Measurements from ENCODE around the gene MAS1.

MAS1 gene

GRCh38 chr6:159887146-159887545, 3.6 kb upstream of the MAS1 start:
- no peak for DNase-seq (ENCODE audit: low read depth, low spot score)
- in situ Hi-C loops (cut with HindIII; ENCODE audit: low sequenced_read_pairs): no loop called here
- no peak for TF ChIP-seq CTCF (IDR thresholded peaks at IDR 0.05; ENCODE audit: low read depth, low read length)
- no peak overlapping the region for H3K4me3 ChIP-seq (ENCODE audit: low read depth, low read length)

GRCh38 chr6:159887761-159888160, 3.0 kb upstream of the MAS1 start:
- DNase-seq (ENCODE audit: low read depth, low spot score): no peak
- H3K4me3 ChIP-seq (ENCODE audit: low read depth, low read length): no peak overlapping the region
- no peak for TF ChIP-seq CTCF (IDR thresholded peaks at IDR 0.05; ENCODE audit: low read depth, low read length)
- in situ Hi-C loops (cut with HindIII; ENCODE audit: low sequenced_read_pairs): no loop called here

DNA sequence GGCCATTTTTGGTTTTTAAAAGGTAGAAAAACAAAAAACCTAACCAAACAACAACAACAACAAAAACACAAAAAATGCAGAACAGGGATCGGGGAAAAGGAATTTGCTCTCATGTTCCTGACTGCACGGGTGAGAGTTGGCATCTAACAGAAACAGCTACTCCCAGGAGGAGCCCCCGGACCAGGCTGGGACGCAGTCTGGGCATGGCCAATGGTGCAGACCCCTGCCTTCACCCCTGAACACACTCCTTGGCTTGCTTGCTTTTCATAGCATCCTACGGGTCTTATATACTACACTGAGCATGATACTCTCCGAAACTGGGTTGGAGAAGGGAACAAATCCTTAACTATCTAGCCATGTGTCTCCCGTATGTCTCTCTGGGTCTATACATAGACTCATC, 587 bp upstream of the MAS1 start:
- in situ Hi-C loops (cut with HindIII; ENCODE audit: low sequenced_read_pairs): no loop called here
- no peak overlapping the region for H3K4me3 ChIP-seq (ENCODE audit: low read depth, low read length)
- TF ChIP-seq CTCF (IDR thresholded peaks at IDR 0.05; ENCODE audit: low read depth, low read length): no peak
- no peak for DNase-seq (ENCODE audit: low read depth, low spot score)

- DNase-seq (ENCODE audit: low read depth, low spot score): no peak
- no peak for TF ChIP-seq CTCF (IDR thresholded peaks at IDR 0.05; ENCODE audit: low read depth, low read length)
- in situ Hi-C loops (cut with HindIII; ENCODE audit: low sequenced_read_pairs): no loop called here
- no peak overlapping the region for H3K4me3 ChIP-seq (ENCODE audit: low read depth, low read length)
Observed at GRCh38 chr6:159892053-159892452, 1.3 kb downstream of the MAS1 start.

- no peak for DNase-seq (ENCODE audit: low read depth, low spot score)
- in situ Hi-C loops (cut with HindIII; ENCODE audit: low sequenced_read_pairs): no loop called here
- TF ChIP-seq CTCF (IDR thresholded peaks at IDR 0.05; ENCODE audit: low read depth, low read length): no peak
- no peak overlapping the region for H3K4me3 ChIP-seq (ENCODE audit: low read depth, low read length)
Observed at GRCh38 chr6:159893064-159893463, 2.3 kb downstream of the MAS1 start.

DNA sequence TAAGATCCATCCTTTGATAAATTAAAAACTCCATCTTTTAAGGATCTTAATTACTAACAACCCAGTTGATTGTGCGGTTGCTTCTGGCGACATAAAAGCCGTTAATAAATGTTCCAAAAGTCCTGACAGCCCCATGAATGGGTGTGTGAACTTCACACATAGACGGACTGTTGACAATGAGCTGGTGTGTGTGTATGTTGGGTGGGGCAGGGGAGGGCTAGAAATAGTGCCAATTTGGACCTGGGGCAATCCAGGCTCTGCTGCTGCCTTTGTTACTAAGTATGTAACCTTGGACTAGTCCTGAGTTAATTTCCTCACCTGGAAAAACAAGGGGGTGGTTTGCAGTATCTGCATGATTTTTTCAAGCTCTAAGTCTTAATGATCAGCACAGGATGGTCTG, 4.2 kb downstream of the MAS1 start:
- DNase-seq (ENCODE audit: low read depth, low spot score): no peak
- in situ Hi-C loops (cut with HindIII; ENCODE audit: low sequenced_read_pairs): no loop called here
- no peak overlapping the region for H3K4me3 ChIP-seq (ENCODE audit: low read depth, low read length)

More for the DNA sequence above, 4.2 kb downstream of the MAS1 start:
- no peak for TF ChIP-seq CTCF (IDR thresholded peaks at IDR 0.05; ENCODE audit: low read depth, low read length)

All from astrocyte of the spinal cord (primary cell).